ENCODE results near the gene S100A16. TPM values are rescaled to one million over a fixed set of nuclear protein-coding genes. Genes with fewer than 3 reads are reported as not detected.

S100A16 gene, protein sequence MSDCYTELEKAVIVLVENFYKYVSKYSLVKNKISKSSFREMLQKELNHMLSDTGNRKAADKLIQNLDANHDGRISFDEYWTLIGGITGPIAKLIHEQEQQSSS
- under 1 TPM in 2 of 3 donors, not detected in 1; 0.24 to 0.29 TPM for total RNA-seq

- no peaks in the 10 kb centered on the region for H3K36me3 Mint-ChIP-seq (ENCODE audit: insufficient read depth)
- no peak within 1 kb of the TSS for H3K4me3 Mint-ChIP-seq
- H3K4me1 Mint-ChIP-seq (ENCODE audit: low read depth), result peaks cover 3% of the 10 kb centered on the region
- H3K27me3 Mint-ChIP-seq (ENCODE audit: low read depth), result no peaks in the 10 kb centered on the region
- DNase-seq (no peak), ATAC-seq (no peak)
- H3K9me3 Mint-ChIP-seq, result no peaks in the 10 kb centered on the region
Measured at GRCh38 chr1:153612755-153613331, at the start of gene S100A16. S100A16 (minus strand) TSS chr1:153613137; CDS start chr1:153608151, 4,986 bp downstream.

- Mint-ChIP-seq H3K4me1 (ENCODE audit: low read depth) (peaks cover 13% of the 10 kb centered on the region), H3K9me3 (no peaks in the 10 kb centered on the region), H3K36me3 (ENCODE audit: insufficient read depth) (peaks cover 39% of the 10 kb centered on the region), H3K4me3 (no peak overlapping the region), H3K27me3 (ENCODE audit: low read depth) (no peaks in the 10 kb centered on the region)
- ATAC-seq (no peak), DNase-seq (no peak)
Measured at GRCh38 chr1:153662269-153662668, 49.3 kb upstream of the S100A16 start.

DNA sequence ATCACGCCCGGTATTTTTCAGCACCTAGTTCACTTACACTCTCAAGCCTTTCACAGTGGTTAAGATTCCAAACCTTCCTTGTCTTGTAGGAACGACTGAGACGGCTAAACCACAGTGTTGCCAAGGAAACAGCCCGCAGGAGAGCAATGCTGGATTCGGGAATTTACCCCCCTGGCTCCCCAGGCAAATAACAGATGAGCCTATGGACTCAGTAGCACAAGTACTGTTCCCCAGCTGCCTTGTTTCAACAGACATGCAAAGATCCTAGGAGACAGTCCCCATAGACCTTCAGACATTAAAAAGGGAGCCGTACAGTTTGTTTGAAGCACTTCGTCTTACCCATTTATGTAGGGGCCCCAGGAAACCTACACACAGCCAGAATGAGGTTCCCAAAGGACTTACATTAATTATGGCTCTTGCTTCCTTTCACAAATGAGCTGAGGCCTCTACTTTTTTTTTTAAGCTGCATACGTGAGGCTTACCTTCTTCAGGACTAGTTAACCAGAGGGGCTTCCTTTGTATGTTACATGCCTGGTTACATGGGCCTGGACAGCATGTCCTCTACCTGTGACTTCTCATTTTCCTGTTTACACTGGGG is 48.3 kb upstream of the S100A16 start:
- no peak for ATAC-seq
- H3K4me1 Mint-ChIP-seq (ENCODE audit: low read depth), result peaks cover 13% of the 10 kb centered on the region
- peaks cover 33% of the 10 kb centered on the region for H3K36me3 Mint-ChIP-seq (ENCODE audit: insufficient read depth)

DNA sequence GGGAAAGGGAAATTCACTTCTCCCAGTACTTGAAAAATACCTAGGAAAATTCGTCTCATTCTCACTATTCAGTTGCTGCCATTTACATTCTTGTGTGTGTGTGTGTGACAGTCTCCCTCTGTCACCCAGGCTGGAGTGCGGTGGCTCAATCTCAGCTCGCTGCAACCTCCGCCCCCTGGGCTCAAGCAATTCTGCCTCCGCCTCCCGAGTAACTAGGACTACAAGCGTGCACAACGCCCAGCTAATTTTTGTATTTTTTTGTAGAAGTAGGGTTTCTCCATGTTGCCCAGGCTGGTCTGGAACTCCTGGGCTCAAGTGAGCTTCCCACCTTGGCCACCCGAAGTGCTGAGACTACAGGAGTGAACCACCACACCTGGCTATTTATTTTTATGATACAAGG is 46.7 kb upstream of the S100A16 start:
- no peak for ATAC-seq
- Mint-ChIP-seq H3K36me3 (ENCODE audit: insufficient read depth) (peaks cover 22% of the 10 kb centered on the region), H3K27me3 (ENCODE audit: low read depth) (no peaks in the 10 kb centered on the region)

More for the DNA sequence above, 48.3 kb upstream of the S100A16 start:
- DNase-seq, result no peak
- Mint-ChIP-seq H3K4me3 (no peak overlapping the region), H3K9me3 (no peaks in the 10 kb centered on the region), H3K27me3 (ENCODE audit: low read depth) (no peaks in the 10 kb centered on the region)

DNA sequence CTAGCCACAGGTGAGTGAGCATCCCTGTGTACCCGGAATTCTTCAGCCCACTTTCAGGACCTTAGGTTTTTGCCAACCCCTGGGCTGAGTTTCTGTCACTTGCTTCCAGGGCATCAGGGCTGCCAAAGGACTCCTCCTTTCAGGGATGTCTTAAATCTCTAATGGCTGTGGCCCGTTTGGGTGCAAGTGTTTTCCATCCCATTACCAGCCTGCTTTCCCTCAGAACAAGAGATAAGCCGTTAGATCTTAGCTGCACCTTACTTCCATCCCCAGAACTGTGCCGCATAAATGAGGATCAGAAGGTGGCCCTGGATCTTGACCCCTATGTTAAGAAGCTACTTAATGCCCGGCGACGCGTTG is 46.2 kb upstream of the S100A16 start:
- no peak for ATAC-seq
- Mint-ChIP-seq H3K36me3 (ENCODE audit: insufficient read depth) (peaks cover 19% of the 10 kb centered on the region), H3K9me3 (no peaks in the 10 kb centered on the region), H3K4me1 (ENCODE audit: low read depth) (peaks cover 11% of the 10 kb centered on the region), H3K27me3 (ENCODE audit: low read depth) (no peaks in the 10 kb centered on the region), H3K4me3 (peak overlapping the region; percentile 91)
- DNase-seq, result no peak

More for the DNA sequence above, 46.7 kb upstream of the S100A16 start:
- Mint-ChIP-seq H3K4me3 (peak overlapping the region; percentile 91), H3K9me3 (no peaks in the 10 kb centered on the region), H3K4me1 (ENCODE audit: low read depth) (peaks cover 11% of the 10 kb centered on the region)
- DNase-seq, result no peak

- DNase-seq (peak; percentile 84), ATAC-seq (peak; percentile 97)
- Mint-ChIP-seq H3K9me3 (no peaks in the 10 kb centered on the region), H3K4me1 (ENCODE audit: low read depth) (peaks cover 11% of the 10 kb centered on the region), H3K27me3 (ENCODE audit: low read depth) (no peaks in the 10 kb centered on the region), H3K4me3 (peak within 1 kb of the TSS; percentile 91), H3K36me3 (ENCODE audit: insufficient read depth) (peaks cover 17% of the 10 kb centered on the region)
Measured at GRCh38 chr1:153658400-153659174, 45.6 kb upstream of the S100A16 start, which contains the start of gene SNAPIN. SNAPIN (plus strand) TSS chr1:153658703; CDS start chr1:153658744, 41 bp downstream.

GRCh38 chr1:153655333-153655732 is 42.4 kb upstream of the S100A16 start:
- H3K27me3 Mint-ChIP-seq (ENCODE audit: low read depth), result no peaks in the 10 kb centered on the region
- peaks cover 11% of the 10 kb centered on the region for H3K4me1 Mint-ChIP-seq (ENCODE audit: low read depth)
- H3K36me3 Mint-ChIP-seq (ENCODE audit: insufficient read depth), result no peaks in the 10 kb centered on the region
- DNase-seq (no peak), ATAC-seq (no peak)
- no peaks in the 10 kb centered on the region for H3K9me3 Mint-ChIP-seq
- H3K4me3 Mint-ChIP-seq, result no peak overlapping the region

- ATAC-seq (no peak), DNase-seq (no peak)
- Mint-ChIP-seq H3K4me1 (ENCODE audit: low read depth) (peaks cover 18% of the 10 kb centered on the region), H3K27me3 (ENCODE audit: low read depth) (no peaks in the 10 kb centered on the region), H3K9me3 (no peaks in the 10 kb centered on the region), H3K36me3 (ENCODE audit: insufficient read depth) (no peaks in the 10 kb centered on the region), H3K4me3 (no peak overlapping the region)
Measured at GRCh38 chr1:153652805-153653500, 40.0 kb upstream of the S100A16 start.

- Mint-ChIP-seq H3K4me3 (no peak overlapping the region), H3K9me3 (no peaks in the 10 kb centered on the region), H3K4me1 (ENCODE audit: low read depth) (peaks cover 25% of the 10 kb centered on the region), H3K36me3 (ENCODE audit: insufficient read depth) (peaks cover 6% of the 10 kb centered on the region), H3K27me3 (ENCODE audit: low read depth) (no peaks in the 10 kb centered on the region)
- no peak for ATAC-seq
- no peak for DNase-seq
Measured at GRCh38 chr1:153651771-153652170, 38.8 kb upstream of the S100A16 start.

DNA sequence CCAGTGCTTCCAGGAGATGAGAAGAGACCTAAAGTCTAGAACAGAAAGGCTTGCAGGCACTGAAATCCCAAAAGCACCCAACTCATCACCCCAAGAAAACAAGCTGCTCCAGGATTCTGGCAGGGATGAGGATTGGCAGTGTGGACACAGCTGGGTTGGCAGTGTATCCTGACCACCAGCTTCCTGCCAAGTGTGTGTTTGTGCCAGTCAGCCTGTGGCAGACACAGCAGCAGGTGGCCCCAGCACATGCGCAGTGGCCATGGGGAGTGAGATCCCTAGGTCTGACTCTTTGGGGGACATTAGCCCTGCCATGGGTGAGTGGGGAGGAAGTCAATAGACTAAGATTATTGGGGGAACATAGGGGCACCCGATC is 36.9 kb upstream of the S100A16 start:
- peak; percentile 40 to 42 for ATAC-seq
- no peaks in the 10 kb centered on the region for H3K9me3 Mint-ChIP-seq
- peaks cover 43% of the 10 kb centered on the region for H3K4me1 Mint-ChIP-seq (ENCODE audit: low read depth)
- H3K4me3 Mint-ChIP-seq, result no peak overlapping the region
- DNase-seq, result no peak
- H3K36me3 Mint-ChIP-seq (ENCODE audit: insufficient read depth), result peaks cover 23% of the 10 kb centered on the region
- no peaks in the 10 kb centered on the region for H3K27me3 Mint-ChIP-seq (ENCODE audit: low read depth)

- peaks cover 47% of the 10 kb centered on the region for H3K4me1 Mint-ChIP-seq (ENCODE audit: low read depth)
- H3K36me3 Mint-ChIP-seq (ENCODE audit: insufficient read depth), result peaks cover 27% of the 10 kb centered on the region
- ATAC-seq (peak; percentile 42 to 51), DNase-seq (no peak)
- no peak overlapping the region for H3K4me3 Mint-ChIP-seq
- H3K27me3 Mint-ChIP-seq (ENCODE audit: low read depth), result no peaks in the 10 kb centered on the region
- no peaks in the 10 kb centered on the region for H3K9me3 Mint-ChIP-seq
Measured at GRCh38 chr1:153649137-153649862, 36.4 kb upstream of the S100A16 start.

- no peaks in the 10 kb centered on the region for H3K27me3 Mint-ChIP-seq (ENCODE audit: low read depth)
- H3K9me3 Mint-ChIP-seq, result no peaks in the 10 kb centered on the region
- H3K4me3 Mint-ChIP-seq, result no peak overlapping the region
- H3K36me3 Mint-ChIP-seq (ENCODE audit: insufficient read depth), result peaks cover 38% of the 10 kb centered on the region
- ATAC-seq (no peak), DNase-seq (no peak)
- peaks cover 58% of the 10 kb centered on the region for H3K4me1 Mint-ChIP-seq (ENCODE audit: low read depth)
Measured at GRCh38 chr1:153648000-153648643, 35.2 kb upstream of the S100A16 start.

DNA sequence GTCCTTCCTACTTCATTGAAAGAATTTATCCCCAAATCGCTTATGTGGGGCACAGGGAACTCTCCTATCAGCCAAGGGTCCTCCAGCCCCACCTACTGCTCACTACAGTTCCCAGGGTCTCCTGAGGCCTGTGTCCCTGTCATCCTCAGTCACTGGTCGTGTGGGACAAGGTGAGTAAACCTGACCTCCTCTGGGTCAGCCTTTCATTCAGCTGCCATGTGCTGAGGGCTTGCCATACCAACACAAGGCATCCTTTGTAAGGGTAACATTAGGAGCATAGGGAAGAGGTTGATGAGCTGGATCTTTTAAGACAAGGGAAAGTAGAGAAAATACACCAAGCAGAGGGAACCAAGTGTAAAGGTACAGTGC is 34.4 kb upstream of the S100A16 start:
- ATAC-seq, result no peak
- H3K36me3 Mint-ChIP-seq (ENCODE audit: insufficient read depth), result peaks cover 40% of the 10 kb centered on the region
- H3K27me3 Mint-ChIP-seq (ENCODE audit: low read depth), result no peaks in the 10 kb centered on the region
- no peak overlapping the region for H3K4me3 Mint-ChIP-seq
- no peaks in the 10 kb centered on the region for H3K9me3 Mint-ChIP-seq
- peaks cover 61% of the 10 kb centered on the region for H3K4me1 Mint-ChIP-seq (ENCODE audit: low read depth)
- DNase-seq, result no peak

All from activated T-cell treated with anti-CD3 and anti-CD28 coated beads, Interleukin-2, amount 50 U/mL, for 4 hours (primary cell).